ENCODE measurements around the gene B3GALT4. TPM values are rescaled to one million over a fixed set of nuclear protein-coding genes. Genes with fewer than 3 reads are reported as not detected.
"Not testable (repeated sequence)": the region's sequence is repeated elsewhere in the genome, so short reads cannot be mapped to it uniquely, and the experiment has no call there.

B3GALT4 gene
- total RNA-seq, 2 experiments from 2014 or later: 1.8 to 2.1 TPM

DNA sequence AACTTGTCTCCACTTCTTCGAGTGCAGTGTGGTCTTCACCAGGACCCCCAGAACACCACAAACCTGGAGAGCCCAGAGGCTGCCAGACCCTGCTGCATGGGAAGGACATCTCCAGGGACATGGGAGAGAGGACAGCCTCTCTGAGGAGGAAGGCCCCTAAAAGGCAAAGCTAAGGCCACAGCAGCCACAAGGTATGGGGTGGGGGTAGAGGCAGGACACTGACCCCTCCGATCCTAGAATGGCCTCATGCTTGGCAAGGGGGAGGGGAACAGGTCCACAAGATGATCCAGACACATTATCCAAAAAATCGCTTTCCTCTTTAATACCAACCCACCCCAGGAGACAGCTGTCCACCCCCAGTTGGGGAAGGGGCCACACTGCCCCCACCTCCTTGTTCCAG is 1.9 kb downstream of the B3GALT4 start:
- peaks cover 48% of the 10 kb centered on the region for H3K4me1 Mint-ChIP-seq
- peaks cover 30% of the 10 kb centered on the region for H3K36me3 Mint-ChIP-seq
- no peak overlapping the region for H3K4me3 Mint-ChIP-seq
- H3K27ac Mint-ChIP-seq: peak overlapping the region; percentile 51
- no peaks in the 10 kb centered on the region for H3K9me3 Mint-ChIP-seq
- DNase-seq: no peak
- no peaks in the 10 kb centered on the region for H3K27me3 Mint-ChIP-seq

DNA sequence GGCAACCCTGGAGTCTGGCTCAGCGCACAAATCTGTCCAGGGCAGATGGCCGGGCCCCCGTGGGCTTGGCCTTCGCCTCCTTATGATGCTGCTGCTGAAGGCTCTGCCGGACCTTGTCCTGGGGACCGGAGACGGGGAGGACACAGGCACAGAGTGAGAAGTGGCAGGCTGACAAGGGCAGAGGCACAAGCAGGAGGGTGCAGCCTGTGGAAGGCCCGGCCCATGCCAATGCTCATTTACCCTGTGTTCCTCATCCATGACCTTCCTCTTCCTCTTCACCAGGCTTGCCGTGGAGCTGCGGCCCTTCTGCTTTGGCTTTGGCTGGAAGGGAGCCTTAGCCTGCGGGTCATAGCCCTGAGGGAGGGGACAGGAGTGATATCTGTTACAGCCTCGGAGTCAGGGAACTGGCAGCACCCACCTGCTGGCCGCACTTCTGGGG is 2.4 kb downstream of the B3GALT4 start:
- Mint-ChIP-seq H3K9me3 (no peaks in the 10 kb centered on the region), H3K4me1 (peaks cover 46% of the 10 kb centered on the region), H3K4me3 (no peak overlapping the region), H3K27me3 (no peaks in the 10 kb centered on the region), H3K27ac (no peak overlapping the region), H3K36me3 (peaks cover 25% of the 10 kb centered on the region)
- no peak for DNase-seq

GRCh38 chr6:33279971-33280511 is 3.1 kb downstream of the B3GALT4 start:
- no peak for DNase-seq
- Mint-ChIP-seq H3K36me3 (peaks cover 18% of the 10 kb centered on the region), H3K4me1 (peaks cover 39% of the 10 kb centered on the region), H3K9me3 (no peaks in the 10 kb centered on the region), H3K27ac (peak overlapping the region; percentile 62), H3K4me3 (no peak overlapping the region), H3K27me3 (no peaks in the 10 kb centered on the region)

DNA sequence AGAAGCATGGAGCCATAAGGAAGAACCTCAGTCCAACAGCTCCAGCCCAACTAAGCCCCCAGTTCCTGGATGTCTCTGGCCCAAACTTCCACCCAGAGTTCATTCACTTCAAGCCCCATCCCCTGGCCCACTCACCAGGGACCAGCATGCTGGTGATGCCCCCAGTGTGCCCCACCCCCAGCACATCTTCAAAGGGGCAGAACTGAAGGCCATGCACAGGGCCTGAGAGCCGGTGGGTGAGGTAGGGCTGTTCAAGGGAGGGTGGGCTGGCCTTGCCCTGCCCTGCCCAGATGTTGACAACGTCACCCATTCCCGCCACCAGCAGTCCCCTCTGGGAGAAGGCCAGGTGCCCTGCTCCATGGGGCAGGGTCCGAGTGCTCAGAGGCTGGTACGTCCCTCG is 3.6 kb downstream of the B3GALT4 start:
- Mint-ChIP-seq H3K4me3 (no peak overlapping the region), H3K27ac (no peak overlapping the region), H3K9me3 (no peaks in the 10 kb centered on the region), H3K27me3 (no peaks in the 10 kb centered on the region), H3K36me3 (peaks cover 13% of the 10 kb centered on the region), H3K4me1 (peaks cover 34% of the 10 kb centered on the region)
- DNase-seq: no peak

GRCh38 chr6:33285214-33285613 is 8.3 kb downstream of the B3GALT4 start:
- not testable (repeated sequence) for H3K27me3 Mint-ChIP-seq

GRCh38 chr6:33286946-33287914 is 10.3 kb downstream of the B3GALT4 start:
- Mint-ChIP-seq H3K4me3 (peak overlapping the region; percentile 99), H3K4me1 (peaks cover 27% of the 10 kb centered on the region), H3K36me3 (peaks cover 34% of the 10 kb centered on the region), H3K9me3 (no peaks in the 10 kb centered on the region), H3K27me3 (no peaks in the 10 kb centered on the region), H3K27ac (no peak overlapping the region)
- no peak for DNase-seq

More at GRCh38 chr6:33285214-33285613, 8.3 kb downstream of the B3GALT4 start:
- Mint-ChIP-seq H3K36me3 (peaks cover 23% of the 10 kb centered on the region), H3K4me1 (peaks cover 23% of the 10 kb centered on the region)
- DNase-seq, H3K9me3 Mint-ChIP-seq, H3K27ac Mint-ChIP-seq, H3K4me3 Mint-ChIP-seq: not testable (repeated sequence)

GRCh38 chr6:33288141-33288920 is 11.4 kb downstream of the B3GALT4 start:
- Mint-ChIP-seq H3K9me3 (no peaks in the 10 kb centered on the region), H3K4me1 (peaks cover 26% of the 10 kb centered on the region), H3K4me3 (peak overlapping the region; percentile 99)

DNA sequence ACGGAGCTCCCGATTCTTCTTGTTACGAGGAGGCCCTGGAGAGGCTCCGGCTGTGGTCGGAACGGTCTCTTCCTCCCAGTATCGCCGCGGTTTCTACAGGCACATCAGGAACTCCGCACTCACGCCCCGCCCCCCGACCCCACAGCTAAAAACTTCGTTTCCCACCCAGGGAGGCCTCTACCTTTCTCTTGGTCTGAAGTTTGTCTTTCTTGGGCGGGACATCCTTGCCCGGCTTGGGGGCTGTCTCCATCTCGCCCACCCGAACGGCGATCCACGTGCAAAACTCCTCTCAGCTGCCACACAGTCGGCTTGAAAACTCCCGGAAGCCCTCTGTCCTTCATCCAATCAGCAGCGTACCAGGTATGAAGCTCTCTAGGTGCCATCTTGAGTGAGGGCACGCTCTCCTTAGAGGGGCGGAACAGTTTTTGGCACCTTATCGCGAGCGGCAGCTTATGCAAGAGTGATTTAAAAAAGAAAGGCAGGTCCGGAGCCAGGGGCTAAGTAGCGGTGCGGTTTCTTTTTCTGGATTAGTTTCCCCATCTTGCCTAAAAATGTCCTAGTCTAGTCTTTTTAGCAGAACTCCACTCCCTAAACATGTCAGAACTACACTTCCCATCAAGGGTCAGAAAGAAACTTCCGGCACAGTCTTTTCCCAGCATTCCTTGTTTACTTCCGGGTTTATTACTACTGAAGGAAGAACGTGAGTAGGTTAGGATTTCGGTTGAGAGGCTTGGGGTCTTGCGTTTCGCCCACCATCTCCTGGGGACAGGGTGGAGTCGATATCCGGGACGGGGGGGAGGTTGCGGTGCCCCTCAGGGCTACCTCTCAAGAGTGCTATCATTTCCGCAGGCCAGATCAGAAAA is 12.2 kb downstream of the B3GALT4 start, which contains the start of the genes PFDN6 and WDR46:
PFDN6 (plus strand) TSS at position 681 of the 863 bp plus-strand sequence. CDS start 256 bp downstream, outside the sequence.
WDR46 (minus strand) TSS at position 319 of the 863 bp plus-strand sequence; CDS start at position 250, 69 bp downstream.
- H3K4me1 Mint-ChIP-seq: peaks cover 26% of the 10 kb centered on the region
- peak within 1 kb of the TSS; percentile 97 for H3K27ac Mint-ChIP-seq
- no peaks in the 10 kb centered on the region for H3K27me3 Mint-ChIP-seq
- peak; percentile 81 for DNase-seq
- peak within 1 kb of the TSS; percentile 99 for H3K4me3 Mint-ChIP-seq
- H3K9me3 Mint-ChIP-seq: no peaks in the 10 kb centered on the region
- H3K36me3 Mint-ChIP-seq: peaks cover 34% of the 10 kb centered on the region

More at GRCh38 chr6:33288141-33288920, 11.4 kb downstream of the B3GALT4 start:
- no peak for DNase-seq
- H3K36me3 Mint-ChIP-seq: peaks cover 34% of the 10 kb centered on the region
- H3K27me3 Mint-ChIP-seq: no peaks in the 10 kb centered on the region
- H3K27ac Mint-ChIP-seq: peak overlapping the region; percentile 97

GRCh38 chr6:33289784-33290315 is 12.9 kb downstream of the B3GALT4 start:
- no peaks in the 10 kb centered on the region for H3K27me3 Mint-ChIP-seq

DNA sequence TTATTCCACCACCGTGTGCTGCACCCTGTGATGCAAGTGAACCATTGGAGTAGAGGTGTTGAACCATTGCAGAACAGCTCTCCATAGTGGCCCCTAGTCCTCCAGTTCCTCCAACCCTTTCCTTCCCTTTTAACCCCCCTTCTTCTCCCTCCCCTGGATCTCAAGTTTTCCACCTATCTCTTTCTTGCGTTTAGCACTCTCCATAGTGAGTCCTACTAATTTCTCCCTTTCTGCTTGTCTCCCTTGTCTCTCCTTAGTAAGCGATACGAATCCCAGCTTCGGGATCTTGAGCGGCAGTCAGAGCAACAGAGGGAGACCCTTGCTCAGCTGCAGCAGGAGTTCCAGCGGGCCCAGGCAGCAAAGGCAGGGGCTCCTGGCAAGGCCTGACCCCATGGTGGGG is 13.5 kb downstream of the B3GALT4 start:
- peaks cover 26% of the 10 kb centered on the region for H3K4me1 Mint-ChIP-seq
- peak overlapping the region; percentile 99 for H3K4me3 Mint-ChIP-seq
- H3K9me3 Mint-ChIP-seq: no peaks in the 10 kb centered on the region
- no peak for DNase-seq
- peak overlapping the region; percentile 97 for H3K27ac Mint-ChIP-seq
- H3K36me3 Mint-ChIP-seq: peaks cover 34% of the 10 kb centered on the region
- no peaks in the 10 kb centered on the region for H3K27me3 Mint-ChIP-seq

More at GRCh38 chr6:33289784-33290315, 12.9 kb downstream of the B3GALT4 start:
- Mint-ChIP-seq H3K4me1 (peaks cover 26% of the 10 kb centered on the region), H3K27ac (peak overlapping the region; percentile 97), H3K4me3 (peak overlapping the region; percentile 99), H3K9me3 (no peaks in the 10 kb centered on the region), H3K36me3 (peaks cover 34% of the 10 kb centered on the region)
- no peak for DNase-seq

DNA sequence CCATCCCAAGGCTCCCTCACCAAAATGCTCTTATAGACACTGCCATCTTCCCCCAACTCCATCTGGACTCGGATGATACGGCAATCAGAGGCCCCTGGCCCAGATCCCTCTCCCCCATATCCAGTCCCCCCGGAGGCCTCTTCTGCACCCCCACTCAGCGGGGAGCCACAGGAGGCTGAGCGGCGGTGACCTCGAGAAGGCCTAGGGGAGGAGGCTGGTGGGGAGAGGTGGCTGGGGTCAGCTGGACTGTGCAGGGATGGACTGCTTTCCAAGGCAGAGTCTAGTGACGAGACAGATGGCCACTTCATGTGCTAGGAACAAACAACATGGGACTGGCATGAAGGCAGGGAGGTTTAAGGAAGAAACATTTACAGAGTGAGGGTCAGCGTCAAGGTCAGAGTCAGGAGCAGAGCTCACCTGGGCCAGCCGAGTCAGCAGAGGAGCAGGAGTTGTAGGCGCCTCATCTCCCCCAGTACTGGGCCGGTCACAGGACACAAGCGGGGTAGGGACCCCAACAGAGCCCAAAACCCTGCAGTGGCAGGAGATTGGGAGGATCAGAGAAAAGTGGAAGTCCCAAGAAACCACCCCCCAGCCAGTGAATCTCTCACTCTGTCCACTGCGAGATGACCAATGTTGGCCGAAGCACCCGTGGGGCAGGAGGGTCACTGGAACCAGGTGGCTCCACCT is 16.2 kb downstream of the B3GALT4 start:
- no peak overlapping the region for H3K4me3 Mint-ChIP-seq
- no peak for DNase-seq
- no peak overlapping the region for H3K27ac Mint-ChIP-seq
- H3K36me3 Mint-ChIP-seq: peaks cover 21% of the 10 kb centered on the region
- H3K9me3 Mint-ChIP-seq: no peaks in the 10 kb centered on the region
- peaks cover 23% of the 10 kb centered on the region for H3K4me1 Mint-ChIP-seq
- H3K27me3 Mint-ChIP-seq: no peaks in the 10 kb centered on the region

GRCh38 chr6:33294086-33294823 is 17.3 kb downstream of the B3GALT4 start:
- Mint-ChIP-seq H3K4me3 (no peak overlapping the region), H3K36me3 (peaks cover 20% of the 10 kb centered on the region), H3K4me1 (peaks cover 27% of the 10 kb centered on the region), H3K27me3 (peaks cover 2% of the 10 kb centered on the region), H3K9me3 (no peaks in the 10 kb centered on the region), H3K27ac (peak overlapping the region; percentile 21)
- no peak for DNase-seq
